ENCODE measurements around the gene B4GALT1.
"Not testable (repeated sequence)": the region's sequence is repeated elsewhere in the genome, so short reads cannot be mapped to it uniquely, and the experiment has no call there.

B4GALT1 gene

DNA sequence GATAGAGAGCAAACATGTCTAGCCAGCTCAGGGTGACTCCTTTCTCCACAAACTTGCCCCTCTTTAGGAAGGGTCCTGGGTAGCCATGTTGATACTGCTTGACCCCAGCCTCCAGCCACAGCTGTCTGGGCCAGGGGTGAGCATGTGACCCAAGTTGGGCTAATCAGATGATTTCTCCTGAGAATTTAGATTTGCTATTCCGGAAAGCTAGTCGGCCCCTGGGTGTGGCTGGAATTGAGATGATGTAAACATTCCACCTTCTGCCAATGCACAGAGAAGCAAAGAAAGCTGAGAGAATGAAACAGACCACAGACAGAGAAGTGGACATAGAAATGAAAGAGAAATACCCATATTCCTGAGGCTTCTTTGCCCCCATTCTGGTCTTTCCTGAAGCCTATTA, 17.8 kb upstream of the B4GALT1 start:
- DNase-seq: no peak

DNA sequence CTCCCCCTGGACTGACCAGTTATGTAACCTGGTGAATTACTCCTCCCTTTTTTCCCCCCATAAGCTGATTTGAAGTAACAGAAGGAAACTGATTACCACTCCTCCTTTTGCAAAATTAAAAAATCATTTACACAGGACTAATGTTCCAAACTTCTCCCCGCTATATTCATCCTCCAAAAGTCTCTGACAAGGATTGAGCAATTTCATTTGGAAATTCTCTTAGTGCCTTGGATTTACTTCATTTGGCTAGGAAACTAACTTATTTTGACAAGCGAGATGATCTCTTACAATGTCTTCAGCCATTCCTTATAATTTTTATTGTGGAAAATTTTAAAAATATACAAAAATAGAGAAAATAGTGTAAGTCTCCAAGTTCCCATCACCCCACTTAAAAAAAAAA, 15.4 kb upstream of the B4GALT1 start:
- no peak for DNase-seq

DNA sequence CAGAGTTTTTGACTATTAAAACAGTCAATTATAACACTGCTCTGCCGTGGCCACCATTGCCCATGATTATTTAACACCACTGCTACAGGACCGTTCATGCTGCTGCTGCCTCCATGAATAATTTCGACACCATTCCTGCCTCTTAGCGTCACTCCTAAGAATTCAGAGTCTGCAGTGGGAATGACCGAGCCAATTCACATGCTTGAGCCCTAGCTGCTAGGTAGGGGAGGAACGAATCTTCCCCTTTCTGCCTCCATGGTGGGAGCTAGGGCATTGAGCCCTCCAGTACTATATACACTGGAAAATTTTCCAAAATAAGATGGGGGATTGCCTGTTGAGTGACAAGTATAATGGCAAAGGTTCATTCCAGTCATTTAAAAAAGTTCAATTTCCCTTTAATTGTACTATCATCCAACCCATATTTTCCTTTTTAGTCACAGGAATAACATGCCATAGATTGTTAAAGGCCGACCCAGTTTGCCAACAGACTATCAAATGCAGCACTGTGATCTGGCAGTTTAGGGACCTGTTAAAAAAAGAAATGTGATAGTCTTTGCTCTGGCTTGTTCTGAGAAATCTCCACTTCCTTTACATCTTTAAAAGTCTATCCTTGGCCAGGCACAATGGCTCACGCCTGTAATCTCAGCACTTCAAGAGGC, 13.5 kb upstream of the B4GALT1 start:
- DNase-seq: no peak

DNA sequence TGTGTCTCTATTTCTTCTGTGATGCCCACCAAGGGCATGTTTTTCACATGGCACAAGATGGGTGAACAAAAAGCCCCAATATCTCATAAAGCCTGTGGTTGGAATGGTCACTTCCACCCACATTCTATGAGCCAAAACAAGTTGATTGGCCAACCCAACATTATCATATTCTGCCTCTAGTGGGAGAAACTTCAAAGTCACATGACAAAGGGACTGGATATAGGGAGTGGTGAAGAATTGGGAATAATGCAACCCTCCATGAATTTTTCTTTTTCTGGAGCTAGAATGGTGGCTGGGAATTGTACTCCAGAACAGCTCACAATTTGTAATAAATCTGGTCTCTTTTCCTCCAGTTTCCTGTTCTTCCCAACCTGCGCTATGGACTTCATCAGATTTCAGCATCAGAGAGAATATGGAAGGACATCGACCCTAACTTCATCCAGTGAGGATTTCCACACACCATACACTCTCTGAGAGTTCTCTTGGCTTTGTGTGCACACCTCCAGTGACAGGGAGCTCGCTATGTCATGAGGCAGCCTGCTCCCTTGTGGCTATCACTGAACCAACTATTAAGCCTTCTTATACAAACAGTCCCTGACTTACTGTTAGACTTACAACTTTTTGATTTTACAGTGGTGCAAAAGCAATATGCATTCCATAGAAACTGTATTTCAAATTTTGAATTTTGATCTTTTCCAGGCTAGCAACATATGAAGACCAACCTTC, 12.0 kb upstream of the B4GALT1 start:
- no peak for DNase-seq

DNA sequence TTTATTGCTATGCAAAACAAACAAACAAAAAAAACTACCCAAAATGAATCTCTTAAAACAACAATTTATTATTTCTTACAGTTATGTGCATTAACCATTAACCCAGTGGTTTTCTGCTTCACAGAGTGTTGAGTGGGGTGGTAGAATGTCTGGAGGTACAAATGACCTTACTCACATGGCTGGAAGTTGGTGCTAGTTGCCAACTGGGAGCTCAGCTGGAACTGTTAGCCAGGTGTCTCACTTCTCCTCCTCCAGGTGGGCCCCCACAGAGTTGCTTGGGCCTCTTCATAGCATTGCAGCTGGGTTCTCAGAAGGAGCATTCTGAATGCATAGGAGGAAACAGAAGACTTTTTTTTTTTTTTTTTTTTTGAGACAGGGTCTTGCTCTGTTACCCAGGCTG, 10.5 kb upstream of the B4GALT1 start:
- DNase-seq: no peak

DNA sequence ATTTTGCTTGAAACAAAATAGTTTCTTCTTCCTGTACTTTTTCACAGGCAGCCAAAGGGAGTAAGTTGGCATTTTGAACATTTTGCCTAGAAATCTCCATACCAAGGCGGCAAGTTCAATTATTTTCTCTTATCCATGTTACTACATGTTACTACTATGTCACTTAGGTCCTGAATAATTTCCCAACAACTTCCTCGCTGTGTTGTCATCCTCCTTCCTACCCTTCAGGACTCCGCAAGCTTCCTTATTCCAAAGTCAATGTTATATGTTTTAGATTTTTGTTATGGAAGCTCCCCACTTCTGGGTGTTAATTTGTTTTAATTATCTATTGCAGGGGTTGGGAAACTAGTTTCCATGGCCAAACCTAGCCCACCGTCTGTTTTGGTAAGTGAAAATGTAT, 9.9 kb upstream of the B4GALT1 start:
- DNase-seq: no peak

DNA sequence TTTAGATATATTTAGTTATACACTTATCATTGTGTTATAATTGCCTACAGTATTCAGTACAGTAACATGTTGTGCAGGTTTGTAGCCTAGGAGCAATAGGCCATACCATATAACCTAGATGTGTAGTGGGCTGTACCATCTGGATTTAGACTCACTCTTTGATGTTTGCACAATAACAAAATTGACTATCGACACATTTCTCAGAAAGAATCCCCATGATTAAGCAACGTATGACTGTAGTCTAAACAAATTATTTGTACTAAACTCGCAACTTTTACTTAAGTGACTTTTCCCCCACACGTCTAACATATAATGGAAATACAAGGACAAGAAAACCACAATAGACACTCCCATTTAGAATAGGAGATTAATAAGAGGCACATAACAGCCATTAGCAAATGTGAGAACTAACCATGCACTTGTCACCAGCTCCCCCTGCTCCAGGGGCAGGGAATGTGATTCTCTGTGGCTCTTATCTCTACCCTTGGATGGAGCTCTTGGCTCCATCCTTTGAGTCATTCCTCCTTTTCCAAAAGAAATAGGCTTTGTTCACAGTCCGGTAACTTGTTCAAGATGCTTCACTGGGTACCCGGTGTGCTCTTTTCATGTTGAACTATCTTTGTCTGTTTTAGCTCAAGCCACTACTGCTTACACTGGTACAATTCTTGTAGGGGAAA, 8.7 kb upstream of the B4GALT1 start:
- DNase-seq: no peak

DNA sequence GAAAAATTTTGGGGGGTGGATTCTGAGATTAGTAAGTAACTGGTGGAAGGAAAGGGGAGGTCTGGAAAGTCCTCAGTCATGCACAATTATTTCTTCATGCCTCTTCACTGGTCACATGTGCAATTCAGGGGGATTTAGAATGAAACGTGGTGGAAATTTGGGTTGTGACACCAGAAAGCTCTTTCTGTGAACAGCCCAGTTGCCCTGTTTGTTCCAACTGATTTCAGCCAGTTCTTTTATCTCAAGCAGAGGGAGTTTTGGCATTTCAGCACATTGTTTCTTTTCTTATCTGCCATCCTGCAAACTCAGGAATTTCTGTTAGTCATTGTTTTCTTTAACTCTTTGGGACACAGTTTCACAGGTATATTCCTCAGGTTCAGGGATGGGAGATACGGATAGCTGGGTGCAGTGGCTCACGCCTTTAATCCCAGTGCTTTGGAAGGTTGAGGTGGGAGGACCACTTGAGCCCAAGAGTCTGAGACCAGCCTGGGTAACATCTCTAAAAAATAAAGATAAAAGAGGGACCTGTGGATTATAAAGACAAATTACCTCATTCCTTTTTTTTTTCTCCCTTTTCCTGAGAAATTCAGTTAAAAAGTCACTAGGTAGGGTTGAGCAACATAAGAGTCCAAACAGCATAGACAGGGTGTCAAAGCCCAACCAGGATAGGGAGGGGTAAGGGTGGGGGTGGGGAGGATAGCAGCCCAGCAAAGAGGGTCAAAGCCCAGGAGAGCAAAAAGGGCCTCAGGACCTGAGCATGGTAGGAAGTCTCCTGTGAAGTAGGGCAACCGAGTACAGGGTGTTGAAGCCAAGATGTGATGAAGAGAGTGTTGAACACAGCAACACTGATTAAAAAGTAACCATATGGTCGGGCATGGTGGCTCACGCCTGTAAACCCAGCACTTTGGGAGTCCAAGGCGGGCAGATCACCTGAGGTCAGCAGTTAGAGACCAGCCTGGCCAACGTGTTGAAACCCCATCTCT, 5.4 kb upstream of the B4GALT1 start:
- DNase-seq: no peak

DNA sequence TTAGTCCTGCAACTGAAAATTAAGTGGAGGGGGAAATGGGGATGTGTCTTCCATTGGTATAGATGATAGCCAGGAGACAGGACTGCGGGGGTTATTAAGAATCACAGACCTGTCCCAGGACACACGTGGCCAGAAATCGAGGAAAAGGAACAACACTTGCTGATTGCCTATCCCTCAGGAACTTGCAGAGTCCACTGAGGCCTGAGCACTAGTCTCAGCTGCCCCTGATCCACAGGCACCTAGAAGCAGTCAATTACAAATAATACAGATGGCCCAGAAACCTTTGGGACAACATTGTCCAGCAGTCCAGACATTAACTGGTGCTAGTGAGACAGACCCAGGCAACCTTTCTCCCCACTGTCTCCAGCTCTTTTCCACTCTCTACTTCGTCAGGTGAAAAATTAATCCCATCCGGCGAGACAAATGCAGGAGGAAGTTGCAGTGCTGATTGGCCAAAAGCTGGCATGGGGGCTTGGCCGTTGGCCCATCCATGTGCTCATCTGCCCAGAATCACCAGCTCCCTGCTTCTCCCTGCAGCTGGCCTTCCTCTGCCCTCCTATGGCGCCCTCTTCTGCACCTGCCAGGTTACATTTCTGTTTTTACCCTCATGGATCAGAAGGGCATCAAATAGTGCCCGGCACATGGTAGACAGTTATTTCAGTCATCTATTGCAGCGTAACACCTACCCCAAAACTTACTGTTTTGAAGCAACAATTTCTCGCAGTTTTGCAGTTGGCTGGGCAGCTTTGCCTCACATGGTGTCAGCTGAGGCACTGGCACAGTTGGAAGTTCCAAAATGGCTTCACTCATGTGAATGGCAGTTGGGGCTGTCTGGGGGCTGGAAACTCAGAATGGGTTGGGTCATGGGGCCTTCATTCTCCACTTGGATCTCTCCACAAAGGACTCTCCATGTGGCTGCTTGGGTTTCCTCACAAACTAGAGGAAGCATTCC, 3.6 kb upstream of the B4GALT1 start:
- DNase-seq: peak; percentile 56

DNA sequence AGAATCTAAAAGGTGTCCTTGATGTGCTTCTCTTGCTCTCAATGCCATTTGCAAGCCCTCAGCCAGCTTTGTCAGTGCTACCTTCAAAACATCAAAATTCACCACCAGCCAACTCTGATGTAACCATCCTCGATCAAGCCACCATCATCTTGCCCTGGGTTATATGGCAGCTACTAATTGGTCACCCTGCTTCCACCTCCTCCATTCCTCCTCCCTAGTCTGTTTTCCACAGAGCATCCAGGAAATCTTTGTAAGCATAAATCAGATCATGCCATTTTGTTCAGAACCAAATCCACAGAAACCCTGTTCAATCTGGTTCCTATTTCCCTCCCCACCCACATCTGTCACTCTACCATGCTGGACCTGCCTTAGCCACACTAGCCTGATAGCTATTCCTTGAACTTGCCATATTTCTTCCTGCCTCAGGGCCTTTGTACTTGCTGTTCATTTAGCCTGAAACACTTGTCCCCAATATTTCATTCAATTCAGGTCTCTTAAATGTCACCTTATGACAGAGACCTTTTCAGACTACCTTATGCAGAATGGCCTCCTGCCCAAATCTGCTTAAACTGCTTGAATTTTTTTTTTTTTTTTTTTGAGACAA, 1.9 kb upstream of the B4GALT1 start:
- DNase-seq: no peak

DNA sequence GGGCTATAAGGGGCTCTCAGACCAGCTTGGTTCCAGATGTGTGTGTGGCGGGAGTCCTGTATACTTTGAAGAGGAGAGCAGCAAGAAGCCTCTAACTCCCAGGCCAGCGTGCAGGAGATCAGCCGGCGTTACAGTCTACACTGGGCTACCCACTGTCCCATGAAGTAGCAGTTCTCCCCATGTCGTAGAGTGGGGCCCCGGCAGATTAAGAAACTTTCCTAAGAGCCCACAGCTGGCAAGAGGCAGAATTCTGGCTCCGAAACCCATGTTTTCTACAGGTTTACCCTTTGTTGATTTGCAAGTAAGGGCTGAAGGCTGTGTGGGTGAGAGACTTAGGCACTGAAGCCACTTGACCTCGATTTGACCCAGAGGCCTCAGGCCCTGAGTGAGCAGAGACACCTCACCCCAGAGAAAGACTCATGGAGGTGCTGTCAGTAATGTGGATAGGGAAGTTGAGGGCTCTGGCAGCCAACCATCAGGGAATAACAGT, 881 bp upstream of the B4GALT1 start:
- no peak for DNase-seq

DNA sequence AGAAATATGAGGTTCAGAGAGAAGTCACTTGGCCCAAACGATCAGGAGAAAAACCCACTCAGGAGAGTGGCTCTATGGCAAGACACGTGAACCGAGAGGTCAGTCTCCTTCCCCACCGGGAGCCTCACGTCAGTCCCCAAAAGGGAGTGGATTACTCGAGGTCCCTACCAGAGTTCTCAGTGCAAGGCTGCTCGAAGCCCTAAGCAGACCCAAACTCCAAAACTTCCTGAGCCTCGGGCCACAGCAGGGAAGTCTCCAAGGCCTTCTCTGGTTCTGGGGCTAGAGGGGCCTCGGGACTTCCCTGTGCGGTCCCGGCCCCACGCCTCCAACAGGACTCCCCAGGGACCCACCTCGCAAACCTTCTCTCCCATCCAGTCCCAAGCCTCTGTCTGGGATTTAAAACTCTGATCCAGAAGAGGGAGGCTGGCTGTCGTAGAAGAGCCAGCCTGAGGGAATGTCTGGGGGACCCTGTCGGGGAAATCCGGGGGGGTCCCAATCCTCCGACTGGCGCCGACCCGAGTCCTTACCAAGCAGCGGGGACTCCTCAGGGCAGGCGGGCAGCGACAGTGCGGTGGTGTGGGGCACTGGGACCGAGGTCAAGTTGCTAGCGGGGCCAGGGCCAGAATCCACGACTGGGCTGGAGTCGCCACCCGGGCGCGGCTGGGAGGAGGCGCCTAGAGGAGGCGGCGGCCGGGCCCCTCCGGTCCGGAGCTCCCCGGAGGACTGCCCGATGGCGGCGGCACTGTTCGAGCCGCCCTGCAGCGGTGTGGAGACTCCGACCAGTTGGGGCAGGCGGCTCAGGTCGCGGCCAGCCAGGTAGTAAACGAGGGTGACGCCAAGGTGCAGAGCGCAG, 679 bp downstream of the B4GALT1 start:
- DNase-seq: no peak

DNA sequence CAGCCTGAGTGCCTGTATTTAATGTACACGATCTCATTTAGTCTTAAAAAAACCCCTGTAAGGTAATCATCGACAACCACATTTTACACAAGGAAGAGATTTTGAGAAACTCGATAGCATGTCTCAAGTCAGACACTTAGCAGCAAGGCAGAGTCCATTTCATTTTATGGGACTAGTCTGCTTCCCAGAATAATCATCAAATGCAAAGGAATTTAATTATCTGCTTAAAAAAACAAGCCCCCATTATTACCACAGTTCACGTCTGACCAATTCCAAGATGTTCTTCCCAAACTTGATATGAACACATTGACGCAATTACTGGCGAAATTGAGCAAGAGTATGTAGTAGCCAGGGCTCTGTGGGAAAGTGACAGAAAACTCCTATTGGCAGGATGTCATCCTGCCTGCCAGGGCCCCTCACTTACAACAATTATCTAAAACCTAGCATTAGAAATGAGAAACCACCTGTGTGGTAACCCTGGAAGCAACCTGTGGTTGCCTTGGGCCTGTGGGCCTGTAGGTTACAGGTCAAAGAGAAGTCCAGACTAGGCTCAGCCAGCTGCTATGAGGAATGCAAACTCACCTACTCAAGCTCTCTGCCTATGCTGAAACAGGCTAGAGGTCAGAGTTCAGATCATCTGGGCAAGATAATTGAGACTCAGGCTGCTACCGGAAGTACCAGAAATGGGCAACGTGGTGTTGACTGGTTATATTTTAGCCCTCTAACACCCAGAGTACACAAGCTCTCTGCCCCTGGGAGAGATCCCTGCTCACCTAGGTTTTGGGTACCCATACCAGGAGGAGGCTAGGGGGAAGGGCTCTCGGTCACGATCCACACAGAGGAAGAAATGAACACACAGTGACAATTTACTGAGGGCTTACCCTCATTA, 1.6 kb downstream of the B4GALT1 start:
- peak; percentile 48 for DNase-seq

DNA sequence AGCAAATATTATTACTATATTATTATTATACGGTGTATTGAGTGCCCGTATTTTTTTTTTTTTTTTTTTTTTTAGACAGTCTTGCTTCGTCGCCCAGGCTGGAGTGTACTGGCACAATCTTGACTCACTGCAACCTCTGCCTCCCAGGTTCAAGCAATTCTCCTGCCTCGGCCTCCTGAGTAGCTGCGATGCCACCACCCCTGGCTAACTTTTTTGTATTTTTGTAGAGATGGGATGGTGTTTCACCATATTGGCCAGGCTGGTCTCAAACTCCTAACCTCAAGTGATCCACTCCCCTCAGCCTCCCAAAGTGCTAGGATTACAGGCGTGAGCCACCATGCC, 2.2 kb downstream of the B4GALT1 start:
- DNase-seq: not testable (repeated sequence)

DNA sequence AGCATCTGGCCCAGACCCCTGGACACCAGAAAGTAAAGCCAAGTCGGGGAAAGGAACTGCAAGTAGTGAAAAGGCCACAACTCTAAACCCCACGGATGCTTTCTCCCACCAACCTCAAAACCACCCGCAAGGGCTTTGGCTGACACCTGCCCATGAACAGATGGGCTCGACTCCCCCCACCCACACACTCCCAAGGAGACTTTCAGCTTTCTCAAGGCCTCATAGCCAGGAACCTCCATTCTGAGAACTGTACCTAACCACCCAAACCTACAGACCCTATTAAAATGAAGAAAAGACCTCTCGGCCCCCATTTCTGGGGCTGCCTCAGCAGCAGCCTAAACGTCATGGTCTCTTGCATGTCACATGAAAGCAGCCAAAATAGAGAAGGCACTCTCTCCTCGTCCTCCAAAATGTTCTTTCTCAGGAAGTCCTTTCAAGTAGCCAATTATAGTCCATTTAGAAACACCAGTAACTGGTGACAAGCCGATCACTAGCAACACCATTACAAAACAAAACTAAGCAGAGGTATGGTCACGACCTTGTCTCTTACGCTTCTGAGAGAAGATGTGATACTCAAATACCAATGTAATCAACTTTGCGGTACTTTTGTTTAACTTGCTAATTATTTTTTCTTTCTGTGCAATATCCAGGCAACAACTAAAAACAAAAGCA, 2.9 kb downstream of the B4GALT1 start:
- no peak for DNase-seq

DNA sequence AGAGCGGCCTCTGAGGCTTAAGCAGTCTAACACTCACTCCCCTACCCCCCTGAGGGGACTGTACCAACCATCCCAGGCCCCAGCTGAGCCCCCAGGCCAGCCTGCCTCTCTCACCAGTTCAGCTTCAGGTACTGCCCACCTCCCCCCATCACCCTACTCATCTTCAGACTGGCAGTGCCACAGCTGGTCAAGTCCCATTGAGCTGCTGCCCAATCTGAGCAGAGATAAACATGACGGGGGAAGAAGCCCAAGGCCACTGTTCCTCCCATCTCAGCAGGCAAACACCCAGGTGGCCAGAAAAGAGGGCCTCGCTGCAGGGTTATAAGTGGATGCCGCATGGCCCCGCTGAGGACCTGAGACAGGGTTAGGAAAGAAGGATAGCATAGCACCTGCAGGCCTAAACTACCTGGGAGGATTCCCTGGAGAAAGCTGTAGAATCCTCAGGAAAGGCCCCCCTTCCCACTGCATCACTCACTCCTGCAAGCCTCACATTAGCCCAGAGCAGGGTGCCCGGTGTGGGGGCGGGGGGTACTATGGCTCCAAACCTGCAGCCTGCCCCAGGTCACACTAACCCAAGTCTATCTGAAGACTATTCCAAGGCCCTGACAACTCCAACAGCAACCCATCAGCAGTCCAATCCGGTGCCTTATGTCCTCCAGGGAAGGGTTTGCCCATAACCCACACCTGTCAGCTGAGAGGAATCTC, 3.6 kb downstream of the B4GALT1 start:
- no peak for DNase-seq

DNA sequence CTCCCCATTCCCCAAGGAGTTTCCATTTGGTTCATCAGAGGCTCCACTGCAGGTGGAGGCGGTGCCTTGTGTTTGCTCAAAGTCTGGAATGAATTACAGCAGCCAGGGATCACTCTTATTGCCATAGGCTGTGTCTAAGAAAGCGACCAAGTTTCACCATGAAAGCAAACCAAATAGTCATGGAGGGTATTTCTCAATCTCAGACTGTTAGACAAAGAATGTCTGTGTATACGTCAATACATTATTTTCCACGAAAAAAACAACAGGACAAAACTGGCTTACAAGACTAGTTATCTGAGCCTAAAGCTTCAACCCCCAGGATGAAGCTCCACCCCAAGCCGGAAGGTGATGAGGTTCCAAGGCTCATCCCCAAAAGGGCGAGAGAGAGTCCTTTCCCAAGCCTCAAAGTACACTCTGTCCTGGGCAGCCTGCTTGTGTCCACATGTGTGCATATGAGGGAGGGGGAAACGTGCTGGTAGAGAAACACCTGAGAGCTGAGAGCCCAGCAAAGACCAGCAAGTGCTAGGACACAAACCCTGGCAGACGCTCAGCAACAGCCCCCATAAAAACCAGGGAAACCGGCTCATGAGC, 4.3 kb downstream of the B4GALT1 start:
- DNase-seq: no peak

Data from stimulated activated CD4-positive, alpha-beta T cell treated with anti-CD3 and anti-CD28 coated beads, Interleukin-4, amount 100 ng/mL, for 24 hours (primary cell).